Glomerular endothelial cell (primary cell): Measurements from ENCODE around the gene HOGA1. TPM values are rescaled to one million over a fixed set of nuclear protein-coding genes. Genes with fewer than 3 reads are reported as not detected.
"Not testable (repeated sequence)": the region's sequence is repeated elsewhere in the genome, so short reads cannot be mapped to it uniquely, and the experiment has no call there.

Experiments used
- DNase-seq: peaks from one replicate; pipeline ENCODE4 v3.0.0-alpha.2; 2011; ENCODE audit warnings: low read depth, low spot score; ENCODE audit errors: extremely low read depth
- total RNA-seq: library from RNA; depleted of rRNA; stranded (reverse); fragments of >200 nt; gene quantifications from 2 replicates; pipeline ENCODE4 v1.2.3, GENCODE V29; 2015

HOGA1 gene
- total RNA-seq, 1 donor from 2014 or later, result 0.12 TPM

GRCh38 chr10:97554336-97554735 is 29.9 kb upstream of the HOGA1 start:
- not testable (repeated sequence) for DNase-seq

GRCh38 chr10:97555541-97555940 is 28.6 kb upstream of the HOGA1 start:
- not testable (repeated sequence) for DNase-seq

GRCh38 chr10:97560731-97561381 is 23.3 kb upstream of the HOGA1 start:
- not testable (repeated sequence) for DNase-seq

GRCh38 chr10:97561386-97562077 is 22.7 kb upstream of the HOGA1 start:
- not testable (repeated sequence) for DNase-seq

- not testable (repeated sequence) for DNase-seq
These were observed 21.9 kb upstream of the HOGA1 start for GRCh38 chr10:97562329-97562728.

GRCh38 chr10:97563337-97563736 is 20.9 kb upstream of the HOGA1 start:
- DNase-seq, result no peak

- DNase-seq, result no peak
These were observed 19.4 kb upstream of the HOGA1 start for GRCh38 chr10:97564776-97565175.

GRCh38 chr10:97566336-97566996 is 17.7 kb upstream of the HOGA1 start:
- no peak for DNase-seq

- no peak for DNase-seq
These were observed 16.3 kb upstream of the HOGA1 start for GRCh38 chr10:97567891-97568290.

GRCh38 chr10:97570146-97570788 is 13.9 kb upstream of the HOGA1 start:
- no peak for DNase-seq

- DNase-seq, result no peak
These were observed 13.3 kb upstream of the HOGA1 start for GRCh38 chr10:97570789-97571471.

- no peak for DNase-seq
These were observed 12.6 kb upstream of the HOGA1 start for GRCh38 chr10:97571622-97572021.

- DNase-seq, result no peak
These were observed 11.8 kb upstream of the HOGA1 start, which contains the start of gene ANKRD2 for GRCh38 chr10:97572214-97572989. Gene ANKRD2, plus strand, starts transcription at chr10:97572779. Its CDS starts 10 bp downstream, at chr10:97572789.

- no peak for DNase-seq
These were observed 11.2 kb upstream of the HOGA1 start for GRCh38 chr10:97573021-97573420.

GRCh38 chr10:97573672-97574071 is 10.5 kb upstream of the HOGA1 start:
- DNase-seq, result no peak

- DNase-seq, result peak; percentile 69
These were observed 9.6 kb upstream of the HOGA1 start for GRCh38 chr10:97574374-97575126.

- DNase-seq, result no peak
These were observed 9.0 kb upstream of the HOGA1 start for GRCh38 chr10:97575127-97575668.

GRCh38 chr10:97576487-97576886 is 7.7 kb upstream of the HOGA1 start:
- not testable (repeated sequence) for DNase-seq

- no peak for DNase-seq
These were observed 6.5 kb upstream of the HOGA1 start for GRCh38 chr10:97577701-97578100.
